DMS153 treated with DMSO at 0.1 percent for 48 hours (cell line): ENCODE data around the gene DAZAP2.

Source experiments
- DNase-seq: peaks from one replicate; lab custom pipeline; 2025; ENCODE audit not compliant: unreplicated experiment; lab: John Stamatoyannopoulos, UW

Gene DAZAP2

GRCh38 chr12:51238510-51239334 lies at the start of gene DAZAP2:
DAZAP2 (plus strand) TSS chr12:51238826; CDS start chr12:51238908, 82 bp downstream.
- peak; percentile 83 for DNase-seq

GRCh38 chr12:51189790-51190355 lies 48.8 kb upstream of the DAZAP2 start:
- DNase-seq = no peak

- no peak for DNase-seq
These were observed 47.8 kb upstream of the DAZAP2 start for GRCh38 chr12:51190820-51191219.

- no peak for DNase-seq
These were observed 46.9 kb upstream of the DAZAP2 start for GRCh38 chr12:51191516-51192283.

GRCh38 chr12:51192284-51192671 lies 46.3 kb upstream of the DAZAP2 start:
- no peak for DNase-seq

GRCh38 chr12:51195841-51196240 lies 42.8 kb upstream of the DAZAP2 start:
- DNase-seq = no peak

GRCh38 chr12:51196547-51196946 lies 42.1 kb upstream of the DAZAP2 start:
- DNase-seq = no peak

GRCh38 chr12:51197736-51198567 lies 40.7 kb upstream of the DAZAP2 start:
- DNase-seq = no peak

GRCh38 chr12:51198568-51199365 lies 39.9 kb upstream of the DAZAP2 start:
- DNase-seq = no peak

- DNase-seq = no peak
These were observed 39.2 kb upstream of the DAZAP2 start for GRCh38 chr12:51199366-51199945.

- no peak for DNase-seq
These were observed 38.5 kb upstream of the DAZAP2 start for GRCh38 chr12:51200156-51200555.

GRCh38 chr12:51200806-51201205 lies 37.8 kb upstream of the DAZAP2 start:
- no peak for DNase-seq

- DNase-seq = no peak
These were observed 35.9 kb upstream of the DAZAP2 start for GRCh38 chr12:51202718-51203117.

- DNase-seq = no peak
These were observed 33.3 kb upstream of the DAZAP2 start for GRCh38 chr12:51205350-51205749.

GRCh38 chr12:51208016-51208660 lies 30.5 kb upstream of the DAZAP2 start:
- DNase-seq = no peak

GRCh38 chr12:51209259-51209658 lies 29.4 kb upstream of the DAZAP2 start:
- no peak for DNase-seq

GRCh38 chr12:51210690-51211395 lies 27.8 kb upstream of the DAZAP2 start:
- DNase-seq = no peak

- DNase-seq = no peak
These were observed 23.7 kb upstream of the DAZAP2 start for GRCh38 chr12:51214895-51215294.

GRCh38 chr12:51216642-51217041 lies 22.0 kb upstream of the DAZAP2 start:
- DNase-seq = no peak
